H9 (cell line): ENCODE data around the gene GPR137. TPM values are rescaled to one million over a fixed set of nuclear protein-coding genes. Genes with fewer than 3 reads are reported as not detected.

Source experiments
- DNase-seq: peaks from one replicate; pipeline ENCODE4 v3.0.0-alpha.2; 2017
- H2AFZ ChIP-seq: one replicate; pipeline ENCODE4 v1.6.1; 2013; ENCODE audit warnings: mild to moderate bottlenecking, low read length, control low read depth, moderate library complexity
- H2AK5ac ChIP-seq: 2 replicates; pipeline ENCODE4 v1.6.1; 2013; ENCODE audit warnings: low read length, control low read depth, mixed read lengths; ENCODE audit not compliant: insufficient read length
- H2BK120ac ChIP-seq: one replicate; pipeline ENCODE4 v1.6.1; 2013; ENCODE audit warnings: low read depth, mild to moderate bottlenecking, low read length, control low read depth, inconsistent platforms; ENCODE audit not compliant: poor library complexity, severe bottlenecking
- H2BK12ac ChIP-seq: 2 replicates; pipeline ENCODE4 v1.6.1; 2013; ENCODE audit warnings: low read length, control low read depth, mixed read lengths, low read depth; ENCODE audit not compliant: insufficient read length
- H2BK15ac ChIP-seq: 2 replicates; pipeline ENCODE4 v1.6.1; 2013; ENCODE audit warnings: low read depth, low read length, control low read depth
- H2BK20ac ChIP-seq: one replicate; pipeline ENCODE4 v1.6.1; 2013; ENCODE audit warnings: low read depth, mild to moderate bottlenecking, low read length, control low read depth, inconsistent platforms; ENCODE audit not compliant: poor library complexity, severe bottlenecking
- H2BK5ac ChIP-seq: 2 replicates; pipeline ENCODE4 v1.6.1; 2013; ENCODE audit warnings: low read length, control low read depth, mixed read lengths; ENCODE audit not compliant: insufficient read length
- H3K14ac ChIP-seq: 2 replicates; pipeline ENCODE4 v1.6.1; 2013; ENCODE audit warnings: low read length, control low read depth; ENCODE audit not compliant: insufficient read depth
- H3K18ac ChIP-seq: 2 replicates; pipeline ENCODE4 v1.6.1; 2013; ENCODE audit warnings: low read depth, mild to moderate bottlenecking, mixed read lengths, low read length, control low read depth; ENCODE audit not compliant: insufficient read length
- H3K23ac ChIP-seq: 2 replicates; pipeline ENCODE4 v1.6.1; 2013; ENCODE audit warnings: low read length, control low read depth, mixed read lengths, low read depth; ENCODE audit not compliant: insufficient read length
- H3K23me2 ChIP-seq: 2 replicates; pipeline ENCODE4 v1.6.1; 2013; ENCODE audit warnings: low read depth, mild to moderate bottlenecking, mixed read lengths, low read length, control low read depth; ENCODE audit not compliant: insufficient read length, poor library complexity, severe bottlenecking
- H3K27ac ChIP-seq: 2 replicates; pipeline ENCODE4 v1.5.1; 2013; ENCODE audit warnings: low read length, control low read depth, mixed read lengths, low read depth; ENCODE audit not compliant: insufficient read length
- H3K27me3 ChIP-seq: 2 replicates; pipeline ENCODE4 v1.6.1; 2013; ENCODE audit warnings: low read length, control low read depth, inconsistent platforms; ENCODE audit not compliant: insufficient read depth
- H3K4ac ChIP-seq: 2 replicates; pipeline ENCODE4 v1.6.1; 2013; ENCODE audit warnings: low read depth, mild to moderate bottlenecking, control low read depth, inconsistent platforms, low read length, moderate library complexity
- H3K4me1 ChIP-seq: 2 replicates; pipeline ENCODE4 v1.6.1; 2013; ENCODE audit warnings: low read length, control low read depth, inconsistent platforms; ENCODE audit not compliant: insufficient read depth
- H3K4me2 ChIP-seq: 2 replicates; pipeline ENCODE4 v1.6.1; 2013; ENCODE audit warnings: low read length, control low read depth, mixed read lengths; ENCODE audit not compliant: insufficient read length, insufficient read depth
- H3K56ac ChIP-seq: 2 replicates; pipeline ENCODE4 v1.6.1; 2013; ENCODE audit warnings: low read depth, mild to moderate bottlenecking, mixed read lengths, low read length, control low read depth; ENCODE audit not compliant: insufficient read length
- H3K79me1 ChIP-seq: 2 replicates; pipeline ENCODE4 v1.6.1; 2013; ENCODE audit warnings: low read depth, mild to moderate bottlenecking, moderate library complexity, low read length, control low read depth, inconsistent platforms; ENCODE audit not compliant: insufficient read depth, poor library complexity, severe bottlenecking
- H3K79me2 ChIP-seq: 2 replicates; pipeline ENCODE4 v1.6.1; 2013; ENCODE audit warnings: low read length, control low read depth, inconsistent platforms; ENCODE audit not compliant: insufficient read depth
- H3K9ac ChIP-seq: 2 replicates; pipeline ENCODE4 v1.6.1; 2013; ENCODE audit warnings: low read length, control low read depth, mixed read lengths; ENCODE audit not compliant: insufficient read length; ENCODE audit errors: extremely low read depth
- H3K9me3 ChIP-seq: one replicate; pipeline ENCODE4 v1.6.1; 2013; ENCODE audit warnings: low read depth, low read length, inconsistent platforms; ENCODE audit not compliant: control insufficient read depth
- H3T11ph ChIP-seq: one replicate; pipeline ENCODE4 v1.6.1; 2013; ENCODE audit warnings: mild to moderate bottlenecking, low read length, control low read depth, inconsistent platforms
- H4K20me1 ChIP-seq: one replicate; pipeline ENCODE4 v1.6.1; 2013; ENCODE audit not compliant: control insufficient read depth, insufficient read length, insufficient read depth
- H4K5ac ChIP-seq: 2 replicates; pipeline ENCODE4 v1.6.1; 2013; ENCODE audit warnings: low read depth, mild to moderate bottlenecking, mixed read lengths, low read length, control low read depth; ENCODE audit not compliant: insufficient read length
- H4K8ac ChIP-seq: replicated peaks from 2 replicates; pipeline ENCODE4 v1.6.1; 2013; ENCODE audit warnings: low read length, control low read depth, mixed read lengths, low read depth; ENCODE audit not compliant: insufficient read length
- H4K91ac ChIP-seq: 2 replicates; pipeline ENCODE4 v1.6.1; 2013; ENCODE audit warnings: low read depth, mild to moderate bottlenecking, moderate library complexity, mixed read lengths, low read length, control low read depth; ENCODE audit not compliant: insufficient read length
- H3K27ac Mint-ChIP-seq, 3 experiments: 2 replicates in 2 of 3; 3 replicates in 1 of 3; pipeline ENCODE4 v1.8.0; 2020 to 2021; ENCODE audit warnings: mixed read lengths in 3 of 3, mild to moderate bottlenecking in 1 of 3, moderate library complexity in 1 of 3
- H3K27me3 Mint-ChIP-seq: 2 replicates; pipeline ENCODE4 v1.8.0; 2021; ENCODE audit warnings: low read depth, mild to moderate bottlenecking, moderate library complexity, mixed read lengths
- H3K36me3 Mint-ChIP-seq, 3 experiments: 2 replicates in 2 of 3; 3 replicates in 1 of 3; pipeline ENCODE4 v1.8.0; 2020 to 2021; ENCODE audit warnings: low read depth in 3 of 3, mixed read lengths in 3 of 3; ENCODE audit not compliant: insufficient read depth in 1 of 3
- H3K4me1 Mint-ChIP-seq, 2 experiments: 2 replicates each; pipeline ENCODE4 v1.8.0; 2020; ENCODE audit warnings: mixed read lengths in 2 of 2
- H3K4me3 Mint-ChIP-seq, 2 experiments: 2 replicates in 1 of 2; 3 replicates in 1 of 2; pipeline ENCODE4 v1.8.0; 2020 to 2021; ENCODE audit warnings: mild to moderate bottlenecking in 2 of 2, mixed read lengths in 2 of 2, moderate library complexity in 1 of 2
- H3K9me3 Mint-ChIP-seq, 2 experiments: 2 replicates in 1 of 2; 3 replicates in 1 of 2; pipeline ENCODE4 v1.8.0; 2020; ENCODE audit warnings: mild to moderate bottlenecking in 2 of 2, mixed read lengths in 2 of 2, moderate library complexity in 1 of 2
- WGBS: extraction: QIAGEN DNeasy Blood & Tissue Kit; methylation state at CpG from one replicate; pipeline ENCODE4 v1.1.7; 2013; ENCODE audit warnings: missing lambda C conversion rate, low lambda C conversion rate, mixed read lengths; ENCODE audit not compliant: insufficient read length; ENCODE audit errors: extremely low coverage; 5-methylcytosine and 5-hydroxymethylcytosine counted together
- total RNA-seq: library from RNA; stranded (reverse); gene quantifications from 2 replicates; pipeline ENCODE4 v1.2.1, GENCODE V29; 2021
- TF ChIP-seq, protein P1 (sequence below): fragments of 200-600 bp; sonication (generic); conservative IDR thresholded peaks from 3 replicates; pipeline ENCODE4 v1.8.0; 2021; ENCODE audit warnings: antibody characterized with exemption, mild to moderate bottlenecking

GPR137 gene
- total RNA-seq, 1 experiment from 2014 or later: 39.6 TPM

DNA sequence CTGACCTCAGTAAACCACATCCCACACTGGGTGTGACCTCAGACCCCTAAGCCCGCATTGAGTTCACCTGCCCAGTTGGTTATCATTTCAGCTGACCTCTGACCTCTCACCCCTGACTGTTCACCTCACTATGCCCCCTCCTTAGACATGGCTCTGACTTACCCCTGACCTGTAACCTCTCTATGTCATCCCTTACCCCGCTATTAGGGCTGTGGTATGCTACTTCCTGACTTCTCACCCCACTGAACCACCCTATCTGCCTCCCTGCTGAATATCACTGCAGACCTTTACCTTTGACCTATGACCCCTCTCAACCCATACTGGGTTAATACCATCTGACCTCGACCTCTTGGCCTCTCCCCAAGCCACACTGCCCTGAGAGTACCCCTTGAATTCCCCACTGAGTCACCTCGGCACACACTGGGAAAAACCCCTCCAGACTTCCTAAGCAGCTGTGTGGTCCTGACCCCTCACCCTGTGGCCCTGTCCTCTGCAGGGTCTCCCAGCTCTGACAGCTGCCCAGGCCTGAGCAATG lies 26.0 kb upstream of the GPR137 start:
- Histone ChIP-seq H2BK120ac (no peak overlapping the region), H2BK12ac (no peak overlapping the region), H4K20me1 (no peaks in the 10 kb centered on the region), H2BK15ac (no peak overlapping the region), H3K27ac (no peak overlapping the region), H2BK5ac (no peak overlapping the region), H3T11ph (no peak overlapping the region), H2AK5ac (no peak overlapping the region), H4K8ac (no peak overlapping the region), H3K4me2 (no peak overlapping the region), H3K4me1 (no peaks in the 10 kb centered on the region), H3K14ac (no peak overlapping the region), H3K18ac (no peak overlapping the region), H3K9me3 (no peaks in the 10 kb centered on the region), H4K91ac (no peak overlapping the region), H3K23ac (no peak overlapping the region), H3K27me3 (no peaks in the 10 kb centered on the region), H2AFZ (no peak overlapping the region), H3K23me2 (no peaks in the 10 kb centered on the region), H3K4ac (no peak overlapping the region), H3K79me1 (no peaks in the 10 kb centered on the region), H2BK20ac (no peak overlapping the region), H3K79me2 (no peaks in the 10 kb centered on the region), H4K5ac (no peak overlapping the region), H3K56ac (no peak overlapping the region), H3K9ac (no peak overlapping the region)
- Mint-ChIP-seq H3K27ac (no peak overlapping the region), H3K36me3 (peaks cover 49 to 88% (median 74%) of the 10 kb centered on the region in 3 experiments), H3K27me3 (no peaks in the 10 kb centered on the region), H3K4me1 (peaks cover 0 to 8% of the 10 kb centered on the region in 2 experiments; a peak in 3 of 4 replicates), H3K4me3 (no peak overlapping the region), H3K9me3 (no peaks in the 10 kb centered on the region)
- TF ChIP-seq, protein P1, sequence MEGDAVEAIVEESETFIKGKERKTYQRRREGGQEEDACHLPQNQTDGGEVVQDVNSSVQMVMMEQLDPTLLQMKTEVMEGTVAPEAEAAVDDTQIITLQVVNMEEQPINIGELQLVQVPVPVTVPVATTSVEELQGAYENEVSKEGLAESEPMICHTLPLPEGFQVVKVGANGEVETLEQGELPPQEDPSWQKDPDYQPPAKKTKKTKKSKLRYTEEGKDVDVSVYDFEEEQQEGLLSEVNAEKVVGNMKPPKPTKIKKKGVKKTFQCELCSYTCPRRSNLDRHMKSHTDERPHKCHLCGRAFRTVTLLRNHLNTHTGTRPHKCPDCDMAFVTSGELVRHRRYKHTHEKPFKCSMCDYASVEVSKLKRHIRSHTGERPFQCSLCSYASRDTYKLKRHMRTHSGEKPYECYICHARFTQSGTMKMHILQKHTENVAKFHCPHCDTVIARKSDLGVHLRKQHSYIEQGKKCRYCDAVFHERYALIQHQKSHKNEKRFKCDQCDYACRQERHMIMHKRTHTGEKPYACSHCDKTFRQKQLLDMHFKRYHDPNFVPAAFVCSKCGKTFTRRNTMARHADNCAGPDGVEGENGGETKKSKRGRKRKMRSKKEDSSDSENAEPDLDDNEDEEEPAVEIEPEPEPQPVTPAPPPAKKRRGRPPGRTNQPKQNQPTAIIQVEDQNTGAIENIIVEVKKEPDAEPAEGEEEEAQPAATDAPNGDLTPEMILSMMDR: no peak
- WGBS: no CpG with 5 or more reads among the region's 4 CpGs
- no peak for DNase-seq
